OCI-LY7 (cell line): Measurements from ENCODE around the gene ARL9. TPM values are rescaled to one million over a fixed set of nuclear protein-coding genes. Genes with fewer than 3 reads are reported as not detected.
A peak's percentile ranks its signal among the peaks of the same experiment; 100 is the strongest.

Experiments used
- BruUV-seq: library from RNA; stranded (reverse); fragments of 400-500 nt; replicated peaks from 2 replicates; lab custom pipeline; 2021; lab: Mats Ljungman, UMichigan
- CTCF ChIA-PET: fragments of 300-600 bp; sonication (Branson Sonifier 250); formaldehyde crosslinking; loops from one replicate; lab custom pipeline; 2022; ENCODE audit warnings: antibody characterized with exemption; ENCODE audit not compliant: unreplicated experiment; lab: Charles Lee
- POLR2A ChIA-PET: fragments of 300-600 bp; sonication (Branson Sonifier 250); formaldehyde crosslinking; loops from one replicate; lab custom pipeline; 2022; ENCODE audit warnings: antibody characterized with exemption; lab: Charles Lee
- DNase-seq: peaks from one replicate; pipeline ENCODE4 v3.0.0-alpha.2; 2015; ENCODE audit warnings: low spot score
- H2AFZ ChIP-seq: fragments of 200-600 bp; sonication (generic), shearing (Covaris generic); 2 replicates; pipeline ENCODE4 v1.6.1; 2014; ENCODE audit warnings: mild to moderate bottlenecking, antibody characterized with exemption, low read length, moderate library complexity
- H3K27ac ChIP-seq: fragments of 200-600 bp; sonication (generic); 2 replicates; pipeline ENCODE4 v1.5.1; 2014; ENCODE audit warnings: mixed run types, low read depth, mild to moderate bottlenecking, moderate library complexity, low read length, inconsistent platforms; ENCODE audit not compliant: poor library complexity, severe bottlenecking
- H3K36me3 ChIP-seq: fragments of 200-600 bp; sonication (generic); 2 replicates; pipeline ENCODE4 v1.6.1; 2014; ENCODE audit warnings: mild to moderate bottlenecking, antibody characterized with exemption, low read length, moderate library complexity, mixed read lengths; ENCODE audit not compliant: insufficient read depth
- H3K4me1 ChIP-seq: fragments of 200-600 bp; sonication (generic); 2 replicates; pipeline ENCODE4 v1.5.1; 2014; ENCODE audit warnings: mild to moderate bottlenecking, low read length; ENCODE audit not compliant: insufficient read depth, poor library complexity, severe bottlenecking
- H3K4me2 ChIP-seq: fragments of 200-600 bp; sonication (generic); 2 replicates; pipeline ENCODE4 v1.6.1; 2014; ENCODE audit warnings: mild to moderate bottlenecking, low read length
- H3K4me3 ChIP-seq: fragments of 200-600 bp; sonication (generic); 2 replicates; pipeline ENCODE4 v1.5.1; 2014; ENCODE audit warnings: mild to moderate bottlenecking, low read depth, low read length; ENCODE audit not compliant: poor library complexity, severe bottlenecking
- H3K79me2 ChIP-seq: fragments of 200-600 bp; sonication (generic); 2 replicates; pipeline ENCODE4 v1.6.1; 2016; ENCODE audit warnings: low read depth, mild to moderate bottlenecking, low read length, moderate library complexity, mixed read lengths; ENCODE audit not compliant: insufficient read depth
- H3K9me2 ChIP-seq: fragments of 200-600 bp; sonication (generic); 2 replicates; pipeline ENCODE4 v1.6.1; 2016; ENCODE audit warnings: mild to moderate bottlenecking, low read length, mixed read lengths; ENCODE audit not compliant: insufficient read depth
- H3K9me3 ChIP-seq: fragments of 200-600 bp; sonication (generic); 2 replicates; pipeline ENCODE4 v1.6.1; 2014; ENCODE audit warnings: mild to moderate bottlenecking, mixed run types, low read length, mixed read lengths
- H4K20me1 ChIP-seq: fragments of 200-600 bp; sonication (generic); 2 replicates; pipeline ENCODE4 v1.6.1; 2014; ENCODE audit warnings: mild to moderate bottlenecking, antibody characterized with exemption, low read length, moderate library complexity, mixed read lengths; ENCODE audit not compliant: insufficient read depth
- CTCF ChIP-seq: fragments of 200-600 bp; sonication (generic); conservative IDR thresholded peaks from 2 replicates; pipeline ENCODE4 v1.5.1; 2014; ENCODE audit warnings: mild to moderate bottlenecking, antibody characterized with exemption, low read length, moderate library complexity, mixed read lengths
- EZH2phosphoT487 ChIP-seq: fragments of 200-600 bp; sonication (generic); IDR thresholded peaks from 2 replicates; pipeline ENCODE4 v1.6.1; 2018; ENCODE audit warnings: low read depth, borderline replicate concordance, mild to moderate bottlenecking, mixed run types, antibody characterized with exemption, low read length, moderate library complexity, mixed read lengths
- intact Hi-C: fragments of 100-400 bp; cut with micrococcal nuclease; formaldehyde crosslinking; loops from one replicate; pipeline ENCODE4 v1.10.0; 2022; ENCODE audit not compliant: unreplicated experiment
- total RNA-seq, 2 experiments: library from RNA; depleted of rRNA in 1 of 2; stranded (reverse); fragments of >200 nt in 1 of 2; shearing (Covaris generic) in 1 of 2; gene quantifications; 2 replicates each; pipeline ENCODE4 v1.2.3, GENCODE V29; 2014 to 2022

Gene ARL9
- total RNA-seq, 2 experiments from 2014 or later = 0.32 to 0.76 TPM

- H3K9me3 ChIP-seq = no peaks in the 10 kb centered on the region
- no peak overlapping the region for H3K4me3 ChIP-seq
Measured at GRCh38 chr4:56530269-56531148, 24.9 kb downstream of the ARL9 start.

GRCh38 chr4:56531149-56531770, 25.7 kb downstream of the ARL9 start:
- Histone ChIP-seq H3K4me2 (no peak overlapping the region), H4K20me1 (no peaks in the 10 kb centered on the region), H3K9me3 (no peaks in the 10 kb centered on the region), H3K36me3 (no peaks in the 10 kb centered on the region), H3K4me3 (no peak overlapping the region), H3K79me2 (no peaks in the 10 kb centered on the region), H3K9me2 (no peaks in the 10 kb centered on the region), H3K4me1 (no peaks in the 10 kb centered on the region), H3K27ac (no peak overlapping the region), H2AFZ (no peak overlapping the region)
- BruUV-seq = no TSS peak
- intact Hi-C loops = no loop called here
- ChIA-PET CTCF (no interaction called here), POLR2A (interaction anchor here (0.6 to 0.7 kb wide), 3 partner anchors 102 to 659 kb away, joined by 3 read pairs; no protein-coding TSS in a partner anchor)
- TF ChIP-seq EZH2phosphoT487 (no peak), CTCF (no peak)
- DNase-seq = no peak

More at GRCh38 chr4:56530269-56531148, 24.9 kb downstream of the ARL9 start:
- no peaks in the 10 kb centered on the region for H4K20me1 ChIP-seq
- ChIA-PET CTCF (no interaction called here), POLR2A (interaction anchor here (0.6 to 0.8 kb wide), 4 partner anchors 15 to 659 kb away, joined by 3 to 8 read pairs (median 3); no protein-coding TSS in a partner anchor)
- no TSS peak for BruUV-seq
- H3K36me3 ChIP-seq = no peaks in the 10 kb centered on the region
- DNase-seq = no peak
- TF ChIP-seq EZH2phosphoT487 (no peak), CTCF (no peak)
- H3K27ac ChIP-seq = no peak overlapping the region
- intact Hi-C loops = no loop called here
- H3K9me2 ChIP-seq = no peaks in the 10 kb centered on the region
- peak overlapping the region; percentile 35; the same call in 1 of the 2 replicates for H3K4me2 ChIP-seq
- no peaks in the 10 kb centered on the region for H3K79me2 ChIP-seq
- no peaks in the 10 kb centered on the region for H3K4me1 ChIP-seq
- no peak overlapping the region for H2AFZ ChIP-seq
